ENCODE results near the gene CEMP1.

CEMP1 gene

GRCh38 chr16:2483939-2484897, 47.0 kb downstream of the CEMP1 start:
- DNase-seq = no peak

GRCh38 chr16:2482708-2483534, 48.3 kb downstream of the CEMP1 start:
- DNase-seq = peak; percentile 51

GRCh38 chr16:2482249-2482648, 49.0 kb downstream of the CEMP1 start:
- no peak for DNase-seq

GRCh38 chr16:2481676-2482075, 49.5 kb downstream of the CEMP1 start:
- DNase-seq = no peak

GRCh38 chr16:2480948-2481347, 50.3 kb downstream of the CEMP1 start:
- DNase-seq = no peak
